ENCODE results near the gene GPR157.

GRCh38 chr1:9174762-9175161 lies 45.9 kb upstream of the GPR157 start:
- TF ChIP-seq POLR2AphosphoS5 (IDR thresholded peaks at IDR 0.05): no peak
- no peak for TF ChIP-seq CTCF (IDR thresholded peaks at IDR 0.05)
